Right forelimb (tissue), 1 donor: ENCODE data around the gene DEXI.

Source experiments
- DNase-seq: peaks from one replicate; pipeline ENCODE4 v3.0.0-alpha.2; 2018

The DEXI gene

GRCh38 chr16:10923650-10924214 is 18.5 kb downstream of the DEXI start:
- DNase-seq: no peak

- DNase-seq: no peak
These were observed 19.1 kb downstream of the DEXI start for GRCh38 chr16:10923146-10923649.

- DNase-seq: no peak
These were observed 19.7 kb downstream of the DEXI start for GRCh38 chr16:10922328-10923145.

- DNase-seq: no peak
These were observed 20.5 kb downstream of the DEXI start for GRCh38 chr16:10921536-10922327.

GRCh38 chr16:10920726-10921427 is 21.4 kb downstream of the DEXI start:
- DNase-seq: no peak

- DNase-seq: no peak
These were observed 23.3 kb downstream of the DEXI start for GRCh38 chr16:10919003-10919351.

GRCh38 chr16:10918294-10919002 is 23.8 kb downstream of the DEXI start:
- peak; percentile 93 for DNase-seq

- DNase-seq: no peak
These were observed 25.7 kb downstream of the DEXI start for GRCh38 chr16:10916534-10916933.

GRCh38 chr16:10911267-10911666 is 31.0 kb downstream of the DEXI start:
- DNase-seq: no peak

GRCh38 chr16:10907757-10908045 is 34.6 kb downstream of the DEXI start:
- no peak for DNase-seq

GRCh38 chr16:10906914-10907756 is 35.1 kb downstream of the DEXI start:
- no peak for DNase-seq

- no peak for DNase-seq
These were observed 35.8 kb downstream of the DEXI start for GRCh38 chr16:10906482-10906881.

GRCh38 chr16:10902999-10903398 is 39.3 kb downstream of the DEXI start:
- no peak for DNase-seq

- no peak for DNase-seq
These were observed 45.1 kb downstream of the DEXI start for GRCh38 chr16:10897134-10897533.

GRCh38 chr16:10896723-10897122 is 45.5 kb downstream of the DEXI start:
- no peak for DNase-seq

GRCh38 chr16:10896165-10896564 is 46.1 kb downstream of the DEXI start:
- DNase-seq: no peak

- DNase-seq: peak; percentile 83
These were observed 47.0 kb downstream of the DEXI start for GRCh38 chr16:10895053-10895946.

GRCh38 chr16:10892782-10893318 is 49.4 kb downstream of the DEXI start:
- no peak for DNase-seq

GRCh38 chr16:10889855-10890254 is 52.4 kb downstream of the DEXI start:
- no peak for DNase-seq

GRCh38 chr16:10888320-10888937 is 53.8 kb downstream of the DEXI start:
- no peak for DNase-seq
